Lower leg skin (tissue), 4 donors: ENCODE measurements around the gene E2F7. TPM values are rescaled to one million over a fixed set of nuclear protein-coding genes. Genes with fewer than 3 reads are reported as not detected.

Experiments used
- DNase-seq, 2 donors: peaks; one replicate each; pipeline ENCODE4 v3.0.0-alpha.2; 2019; ENCODE audit warnings: low spot score in 2 of 2
- H3K4me3 ChIP-seq: fragments of 200-600 bp; sonication (generic); 2 replicates; pipeline ENCODE4 v1.5.1; 2017; ENCODE audit warnings: mild to moderate bottlenecking, low read depth; ENCODE audit not compliant: poor library complexity, severe bottlenecking
- POLR2A ChIP-seq, 2 donors: fragments of 450-650 bp; IDR thresholded peaks; one replicate each; pipeline ENCODE4 v1.6.1; 2016 to 2017; ENCODE audit warnings: antibody characterized with exemption in 2 of 2, mild to moderate bottlenecking in 1 of 2, moderate library complexity in 1 of 2
- WGBS, 2 donors: methylation state at CpG; one replicate each; pipeline ENCODE4 v1.1.5; 2018; 5-methylcytosine and 5-hydroxymethylcytosine counted together
- intact Hi-C: fragments of 100-400 bp; cut with DNase I; formaldehyde crosslinking; loops from one replicate; pipeline ENCODE4 v1.15.0; 2023; ENCODE audit warnings: low total_unique reads
- total RNA-seq, 4 donors: library from RNA; depleted of rRNA; stranded (reverse); fragments of >200 nt; gene quantifications; one replicate each; pipeline ENCODE4 v1.1.0, GENCODE V29; 2016
- TF ChIP-seq, protein P1 (sequence below), 3 donors: fragments of 450-650 bp; IDR thresholded peaks; one replicate each; pipeline ENCODE4 v1.5.1; 2016; ENCODE audit warnings: antibody characterized with exemption in 3 of 3, mild to moderate bottlenecking in 3 of 3, moderate library complexity in 2 of 3

E2F7 gene
- total RNA-seq, 4 donors from 2014 or later: 0.71 to 2.0 (median 1.5) TPM

DNA sequence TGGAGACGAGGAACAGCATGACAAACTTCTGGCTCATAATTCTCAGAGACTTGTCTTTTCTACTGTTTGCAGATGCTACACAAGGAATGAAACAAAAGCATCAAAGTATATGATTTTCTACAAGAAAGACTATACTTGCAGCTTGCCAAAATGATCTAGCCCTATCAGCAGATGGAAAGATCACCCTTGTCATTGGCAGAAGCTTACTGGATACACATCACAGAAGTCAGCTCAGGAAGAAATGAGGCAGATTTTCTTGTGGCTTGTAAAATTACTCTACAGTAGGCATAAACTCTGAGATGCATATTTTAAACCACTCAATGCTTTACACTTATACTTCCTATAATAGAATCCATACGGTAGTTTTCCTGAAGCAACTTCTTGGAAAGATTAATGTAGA lies 20.6 kb downstream of the E2F7 start:
- 76 to 85% methylated on average over 2 of the region's 2 CpGs for WGBS, 2 donors
- DNase-seq: no peak
- TF ChIP-seq, protein P1, sequence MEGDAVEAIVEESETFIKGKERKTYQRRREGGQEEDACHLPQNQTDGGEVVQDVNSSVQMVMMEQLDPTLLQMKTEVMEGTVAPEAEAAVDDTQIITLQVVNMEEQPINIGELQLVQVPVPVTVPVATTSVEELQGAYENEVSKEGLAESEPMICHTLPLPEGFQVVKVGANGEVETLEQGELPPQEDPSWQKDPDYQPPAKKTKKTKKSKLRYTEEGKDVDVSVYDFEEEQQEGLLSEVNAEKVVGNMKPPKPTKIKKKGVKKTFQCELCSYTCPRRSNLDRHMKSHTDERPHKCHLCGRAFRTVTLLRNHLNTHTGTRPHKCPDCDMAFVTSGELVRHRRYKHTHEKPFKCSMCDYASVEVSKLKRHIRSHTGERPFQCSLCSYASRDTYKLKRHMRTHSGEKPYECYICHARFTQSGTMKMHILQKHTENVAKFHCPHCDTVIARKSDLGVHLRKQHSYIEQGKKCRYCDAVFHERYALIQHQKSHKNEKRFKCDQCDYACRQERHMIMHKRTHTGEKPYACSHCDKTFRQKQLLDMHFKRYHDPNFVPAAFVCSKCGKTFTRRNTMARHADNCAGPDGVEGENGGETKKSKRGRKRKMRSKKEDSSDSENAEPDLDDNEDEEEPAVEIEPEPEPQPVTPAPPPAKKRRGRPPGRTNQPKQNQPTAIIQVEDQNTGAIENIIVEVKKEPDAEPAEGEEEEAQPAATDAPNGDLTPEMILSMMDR (IDR thresholded peaks at IDR 0.05): no peak
- no peak for TF ChIP-seq POLR2A (IDR thresholded peaks at IDR 0.05)
- no peak overlapping the region for H3K4me3 ChIP-seq
- intact Hi-C loops: no loop called here

DNA sequence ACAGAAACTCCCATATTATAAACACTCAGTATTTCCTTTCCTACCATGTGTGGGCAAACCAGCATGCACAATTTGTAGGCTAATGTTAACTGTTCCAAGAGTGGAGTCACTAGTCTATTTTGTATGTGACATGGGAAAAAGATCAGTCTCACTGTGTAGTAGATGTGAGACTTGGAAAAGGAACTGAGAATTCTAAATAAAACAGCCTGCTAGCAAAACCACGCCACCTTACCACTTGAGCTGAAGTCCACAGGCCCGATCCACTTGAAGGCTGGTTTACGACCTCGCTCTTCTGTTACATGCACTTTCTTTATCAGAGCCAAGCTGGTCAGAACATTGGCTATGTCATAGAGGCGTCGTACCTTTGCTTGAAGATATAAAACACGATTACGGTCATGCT lies 22.5 kb downstream of the E2F7 start:
- no peak for DNase-seq
- TF ChIP-seq POLR2A (IDR thresholded peaks at IDR 0.05): no peak
- TF ChIP-seq, protein P1 (IDR thresholded peaks at IDR 0.05): no peak
- 95 to 98% methylated on average over 8 of the region's 8 CpGs for WGBS, 2 donors
- no peak overlapping the region for H3K4me3 ChIP-seq
- intact Hi-C loops: no loop called here

DNA sequence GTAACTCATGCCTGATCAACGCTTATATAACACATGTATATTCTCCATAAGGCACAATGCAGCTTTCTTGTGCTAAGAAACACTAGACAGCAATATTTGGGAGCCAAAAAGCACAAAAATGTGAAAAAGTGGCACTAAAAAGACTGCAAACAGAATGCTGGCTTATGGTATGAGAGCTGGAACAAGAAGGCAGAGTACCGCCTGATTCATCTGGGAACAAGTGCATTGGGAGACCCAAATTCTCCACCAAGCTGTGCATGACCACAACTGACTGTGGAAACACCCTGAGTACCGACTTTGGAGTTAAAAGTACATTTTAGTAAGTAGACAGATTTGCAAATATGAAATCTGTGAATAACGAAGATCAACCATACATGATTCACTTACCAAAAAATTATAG lies 25.1 kb downstream of the E2F7 start:
- TF ChIP-seq POLR2A (IDR thresholded peaks at IDR 0.05): no peak
- TF ChIP-seq, protein P1 (IDR thresholded peaks at IDR 0.05): no peak
- DNase-seq: no peak
- H3K4me3 ChIP-seq: no peak overlapping the region
- 95 to 97% methylated on average over 4 of the region's 4 CpGs for WGBS, 2 donors
- intact Hi-C loops: no loop called here

DNA sequence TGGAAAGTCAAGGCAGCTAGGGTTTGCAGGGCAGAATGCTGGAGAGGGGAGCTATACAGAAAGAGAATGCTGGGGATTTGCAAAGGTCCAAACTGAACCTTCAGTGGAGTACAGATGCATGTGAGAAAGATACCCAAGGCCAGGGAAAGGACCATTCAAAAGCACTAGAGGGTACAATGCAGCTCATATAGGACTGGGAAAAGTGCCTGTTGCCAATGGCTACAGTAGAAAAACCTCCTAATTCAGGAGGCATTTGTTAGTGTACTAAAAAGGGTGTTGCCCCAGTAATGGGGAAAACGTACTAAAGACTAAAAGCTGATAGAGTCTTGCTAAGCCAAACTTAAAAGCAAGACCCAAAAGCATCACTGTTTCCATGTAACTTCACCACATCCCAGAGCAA lies 30.1 kb downstream of the E2F7 start:
- TF ChIP-seq, protein P1 (IDR thresholded peaks at IDR 0.05): no peak
- no peak for TF ChIP-seq POLR2A (IDR thresholded peaks at IDR 0.05)
- DNase-seq: no peak
- H3K4me3 ChIP-seq: no peak overlapping the region
- intact Hi-C loops: no loop called here
- 75 to 81% methylated on average over 1 of the region's 1 CpG for WGBS, 2 donors

DNA sequence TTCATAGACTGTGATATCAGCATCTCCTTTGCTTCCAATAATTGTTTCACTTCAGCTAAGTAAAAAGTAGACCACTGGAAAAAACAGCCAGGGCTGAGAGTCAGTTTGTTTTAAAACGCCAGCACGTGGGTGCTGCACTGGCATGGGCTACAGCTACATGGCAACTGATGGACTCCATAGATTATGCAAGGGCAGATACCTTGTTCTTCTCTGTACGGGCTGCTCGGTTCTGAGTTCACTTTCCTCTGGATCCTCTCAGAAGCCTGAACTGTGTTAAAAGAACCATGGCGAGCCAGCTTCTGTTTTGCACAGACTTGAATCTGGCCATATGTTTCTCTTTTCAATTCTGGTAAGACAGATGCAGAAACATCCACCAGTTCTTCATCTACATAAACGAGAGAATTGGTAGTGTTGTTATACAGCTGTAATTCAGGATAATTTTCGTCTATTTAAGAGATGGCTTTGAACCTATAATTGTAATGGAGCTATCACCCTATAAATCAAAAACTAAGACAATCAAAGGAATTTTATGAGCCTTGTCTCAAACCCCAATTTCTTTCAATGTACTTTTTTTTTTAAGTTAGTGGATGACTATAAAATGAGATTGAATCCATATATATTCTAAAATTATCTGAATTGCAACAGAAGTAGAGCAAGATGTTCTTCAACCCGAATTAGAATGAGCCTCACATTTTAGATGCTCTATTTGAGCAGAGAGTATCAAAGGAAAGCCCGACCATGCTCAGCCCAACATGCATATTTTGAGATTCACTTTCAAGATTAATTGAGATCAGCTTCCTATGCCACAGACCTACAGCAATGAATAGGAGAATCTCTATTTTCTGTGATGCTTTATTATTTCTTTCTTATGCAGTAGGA lies 31.5 kb downstream of the E2F7 start:
- TF ChIP-seq POLR2A (IDR thresholded peaks at IDR 0.05): no peak
- TF ChIP-seq, protein P1 (IDR thresholded peaks at IDR 0.05): no peak
- no peak overlapping the region for H3K4me3 ChIP-seq
- intact Hi-C loops: no loop called here
- 88 to 90% methylated on average over 9 of the region's 9 CpGs for WGBS, 2 donors
- DNase-seq: no peak
